Liver (tissue), 9 donors: Measurements from ENCODE around the gene ILF3. TPM values are rescaled to one million over a fixed set of nuclear protein-coding genes. Genes with fewer than 3 reads are reported as not detected.

Source experiments
- DNase-seq: peaks from one replicate; pipeline ENCODE4 v3.0.0-alpha.2; 2017; ENCODE audit warnings: low spot score
- H3K27ac ChIP-seq, 2 donors: one replicate each; pipeline ENCODE4 v1.7.0; 2013; ENCODE audit warnings: inconsistent platforms in 2 of 2, low read length in 2 of 2, control low read depth in 1 of 2, low read depth in 1 of 2, mild to moderate bottlenecking in 1 of 2
- H3K27me3 ChIP-seq, 4 donors: one replicate each; pipeline versions ENCODE4 v1.6.1 to v1.7.0; 2013; ENCODE audit warnings: low read length in 3 of 4, inconsistent platforms in 1 of 4, mild to moderate bottlenecking in 1 of 4, moderate library complexity in 1 of 4; ENCODE audit not compliant: control insufficient read depth in 4 of 4, insufficient read depth in 4 of 4
- H3K36me3 ChIP-seq, 4 donors: one replicate each; pipeline versions ENCODE4 v1.6.1 to v1.7.0; 2013; ENCODE audit warnings: low read length in 3 of 4, mild to moderate bottlenecking in 3 of 4, low read depth in 1 of 4, moderate library complexity in 1 of 4; ENCODE audit not compliant: control insufficient read depth in 4 of 4, insufficient read depth in 3 of 4
- H3K4me1 ChIP-seq, 4 donors: one replicate each; pipeline versions ENCODE4 v1.6.1 to v1.7.0; 2013; ENCODE audit warnings: low read length in 3 of 4, mild to moderate bottlenecking in 3 of 4, moderate library complexity in 1 of 4; ENCODE audit not compliant: control insufficient read depth in 4 of 4, insufficient read depth in 4 of 4
- H3K4me3 ChIP-seq, 3 donors: one replicate each; pipeline versions ENCODE4 v1.6.1 to v1.7.0; 2013; ENCODE audit warnings: low read length in 3 of 3, control low read depth in 1 of 3, low read depth in 1 of 3, mild to moderate bottlenecking in 1 of 3
- H3K9ac ChIP-seq, 2 donors: one replicate each; pipeline ENCODE4 v1.7.0; 2013; ENCODE audit warnings: low read length in 2 of 2, mild to moderate bottlenecking in 2 of 2, moderate library complexity in 2 of 2, control low read depth in 1 of 2, low read depth in 1 of 2
- H3K9me3 ChIP-seq, 4 donors: one replicate each; pipeline versions ENCODE4 v1.6.1 to v1.7.0; 2013; ENCODE audit warnings: low read length in 3 of 4; ENCODE audit not compliant: control insufficient read depth in 4 of 4
- HNF4A ChIP-seq, 2 donors: conservative IDR thresholded peaks; 2 replicates each; pipeline ENCODE4 v1.6.1; 2016; ENCODE audit warnings: antibody characterized with exemption in 2 of 2, mild to moderate bottlenecking in 2 of 2
- HNF4G ChIP-seq: IDR thresholded peaks from 2 replicates; pipeline ENCODE4 v1.6.1; 2016; ENCODE audit warnings: antibody characterized with exemption
- JUND ChIP-seq, 2 donors: IDR thresholded peaks; 2 replicates each; pipeline ENCODE4 v1.6.1; 2016; ENCODE audit warnings: antibody characterized with exemption in 2 of 2
- MAX ChIP-seq: IDR thresholded peaks from 2 replicates; pipeline ENCODE4 v1.6.1; 2016; ENCODE audit warnings: antibody characterized with exemption
- NR2F2 ChIP-seq: IDR thresholded peaks from 2 replicates; pipeline ENCODE4 v1.6.1; 2016; ENCODE audit warnings: antibody characterized with exemption
- RAD21 ChIP-seq, 2 donors: IDR thresholded peaks; 2 replicates each; pipeline ENCODE4 v1.6.1; 2016; ENCODE audit warnings: antibody characterized with exemption in 2 of 2, mild to moderate bottlenecking in 2 of 2
- SP1 ChIP-seq: IDR thresholded peaks from 2 replicates; pipeline ENCODE4 v1.6.1; 2018; ENCODE audit warnings: antibody characterized with exemption, mild to moderate bottlenecking
- TAF1 ChIP-seq: conservative IDR thresholded peaks from 2 replicates; pipeline ENCODE4 v1.6.1; 2016; ENCODE audit warnings: antibody characterized with exemption, mild to moderate bottlenecking
- WGBS: extraction: QIAGEN DNeasy Blood & Tissue Kit; methylation state at CpG from one replicate; pipeline ENCODE4 v1.1.7; 2013; 5-methylcytosine and 5-hydroxymethylcytosine counted together
- polyA plus RNA-seq, 2 donors: library from polyadenylated mRNA; stranded (reverse) in 1 of 2; unstranded in 1 of 2; fragments of 200-250 nt in 1 of 2; fragments of >200 nt in 1 of 2; fragmentation: Nextera tagmentation in 1 of 2; extraction: Ambion mirVana in 1 of 2; gene quantifications; one replicate each; pipeline versions ENCODE4 v1.2.1 to v1.2.3, GENCODE V29; 2013 to 2015
- total RNA-seq, 2 donors: library from RNA; depleted of rRNA; stranded (reverse); fragments of >200 nt; gene quantifications; one replicate each; pipeline ENCODE4 v1.2.3, GENCODE V29; 2014
- TF ChIP-seq, protein P1 (sequence below): IDR thresholded peaks from 2 replicates; pipeline ENCODE4 v1.6.1; 2016; ENCODE audit warnings: antibody characterized with exemption
- TF ChIP-seq, protein P2 (sequence below): fragments of 150-350 bp; IDR thresholded peaks from 2 replicates; pipeline ENCODE4 v1.5.1; 2017; ENCODE audit warnings: improper control_type of control experiment, low read depth, low read length; ENCODE audit not compliant: missing input control
- TF ChIP-seq, protein P3 (sequence below): IDR thresholded peaks from 2 replicates; pipeline ENCODE4 v1.6.1; 2016; ENCODE audit warnings: antibody characterized with exemption
- donor health status: healthy.
- donor health status: healthy.
- donor health status: healthy.
- donor health status: healthy.
- donor health status: healthy.

Gene ILF3
- total and polyA plus RNA-seq, 4 donors = 31.7 to 85.1 (median 42.9) TPM

- no peak overlapping the region for H3K9ac ChIP-seq
- peaks cover 0 to 7% (median 3%) of the 10 kb centered on the region in 4 donors for H3K4me1 ChIP-seq
- no peak overlapping the region for H3K4me3 ChIP-seq
- no peaks in the 10 kb centered on the region for H3K36me3 ChIP-seq
- no peak for DNase-seq
- no peak for TF ChIP-seq MAX
- no peak for TF ChIP-seq SP1
- no peak for TF ChIP-seq NR2F2
- no peak for TF ChIP-seq HNF4G
- TF ChIP-seq, protein P1, sequence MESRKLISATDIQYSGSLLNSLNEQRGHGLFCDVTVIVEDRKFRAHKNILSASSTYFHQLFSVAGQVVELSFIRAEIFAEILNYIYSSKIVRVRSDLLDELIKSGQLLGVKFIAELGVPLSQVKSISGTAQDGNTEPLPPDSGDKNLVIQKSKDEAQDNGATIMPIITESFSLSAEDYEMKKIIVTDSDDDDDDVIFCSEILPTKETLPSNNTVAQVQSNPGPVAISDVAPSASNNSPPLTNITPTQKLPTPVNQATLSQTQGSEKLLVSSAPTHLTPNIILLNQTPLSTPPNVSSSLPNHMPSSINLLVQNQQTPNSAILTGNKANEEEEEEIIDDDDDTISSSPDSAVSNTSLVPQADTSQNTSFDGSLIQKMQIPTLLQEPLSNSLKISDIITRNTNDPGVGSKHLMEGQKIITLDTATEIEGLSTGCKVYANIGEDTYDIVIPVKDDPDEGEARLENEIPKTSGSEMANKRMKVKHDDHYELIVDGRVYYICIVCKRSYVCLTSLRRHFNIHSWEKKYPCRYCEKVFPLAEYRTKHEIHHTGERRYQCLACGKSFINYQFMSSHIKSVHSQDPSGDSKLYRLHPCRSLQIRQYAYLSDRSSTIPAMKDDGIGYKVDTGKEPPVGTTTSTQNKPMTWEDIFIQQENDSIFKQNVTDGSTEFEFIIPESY = no peak
- TF ChIP-seq TAF1 = no peak
- 83% methylated on average over 10 of the region's 10 CpGs for WGBS
- no peaks in the 10 kb centered on the region for H3K9me3 ChIP-seq
- no peaks in the 10 kb centered on the region for H3K27me3 ChIP-seq
- H3K27ac ChIP-seq = no peak overlapping the region
These were observed 72.1 kb downstream of the ILF3 start for GRCh38 chr19:10726268-10726667.

DNA sequence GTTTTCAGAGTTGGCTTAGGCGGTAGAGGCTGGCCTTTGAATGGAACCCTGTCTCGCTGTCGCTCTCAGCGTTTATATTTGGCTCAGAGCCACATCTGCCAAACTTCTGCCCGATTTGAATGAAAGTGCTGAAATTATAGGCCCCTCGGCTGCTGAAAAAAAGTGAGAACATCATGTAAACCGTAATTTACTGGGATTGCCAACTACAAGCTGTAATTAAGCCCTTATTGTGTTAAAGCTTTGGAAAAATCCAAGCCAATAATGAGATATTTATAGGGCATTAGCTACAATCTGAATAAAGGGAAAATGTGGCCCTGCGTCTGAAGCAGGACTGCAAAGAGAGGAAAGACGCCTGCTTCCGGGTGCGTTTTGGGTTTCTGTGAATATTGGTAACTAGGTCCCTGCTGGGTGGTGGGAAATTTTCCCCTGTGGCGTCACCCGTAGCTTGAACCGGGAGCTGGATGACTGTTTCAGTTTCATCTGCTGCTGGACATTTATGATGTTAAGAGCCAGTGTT is 73.6 kb downstream of the ILF3 start:
- Histone ChIP-seq H3K27ac (no peak overlapping the region), H3K4me3 (no peak overlapping the region), H3K27me3 (no peaks in the 10 kb centered on the region), H3K36me3 (no peaks in the 10 kb centered on the region), H3K4me1 (peaks cover 0 to 7% (median 2%) of the 10 kb centered on the region in 4 donors), H3K9ac (no peak overlapping the region), H3K9me3 (no peaks in the 10 kb centered on the region)
- TF ChIP-seq, protein P2, sequence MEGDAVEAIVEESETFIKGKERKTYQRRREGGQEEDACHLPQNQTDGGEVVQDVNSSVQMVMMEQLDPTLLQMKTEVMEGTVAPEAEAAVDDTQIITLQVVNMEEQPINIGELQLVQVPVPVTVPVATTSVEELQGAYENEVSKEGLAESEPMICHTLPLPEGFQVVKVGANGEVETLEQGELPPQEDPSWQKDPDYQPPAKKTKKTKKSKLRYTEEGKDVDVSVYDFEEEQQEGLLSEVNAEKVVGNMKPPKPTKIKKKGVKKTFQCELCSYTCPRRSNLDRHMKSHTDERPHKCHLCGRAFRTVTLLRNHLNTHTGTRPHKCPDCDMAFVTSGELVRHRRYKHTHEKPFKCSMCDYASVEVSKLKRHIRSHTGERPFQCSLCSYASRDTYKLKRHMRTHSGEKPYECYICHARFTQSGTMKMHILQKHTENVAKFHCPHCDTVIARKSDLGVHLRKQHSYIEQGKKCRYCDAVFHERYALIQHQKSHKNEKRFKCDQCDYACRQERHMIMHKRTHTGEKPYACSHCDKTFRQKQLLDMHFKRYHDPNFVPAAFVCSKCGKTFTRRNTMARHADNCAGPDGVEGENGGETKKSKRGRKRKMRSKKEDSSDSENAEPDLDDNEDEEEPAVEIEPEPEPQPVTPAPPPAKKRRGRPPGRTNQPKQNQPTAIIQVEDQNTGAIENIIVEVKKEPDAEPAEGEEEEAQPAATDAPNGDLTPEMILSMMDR = no peak
- no peak for TF ChIP-seq JUND (IDR thresholded peaks at IDR 0.05)
- TF ChIP-seq, protein P3, sequence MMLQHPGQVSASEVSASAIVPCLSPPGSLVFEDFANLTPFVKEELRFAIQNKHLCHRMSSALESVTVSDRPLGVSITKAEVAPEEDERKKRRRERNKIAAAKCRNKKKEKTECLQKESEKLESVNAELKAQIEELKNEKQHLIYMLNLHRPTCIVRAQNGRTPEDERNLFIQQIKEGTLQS = no peak
- no peak for TF ChIP-seq HNF4A (conservative IDR thresholded peaks at IDR 0.05)
- no peak for TF ChIP-seq TAF1
- no peak for TF ChIP-seq HNF4G
- TF ChIP-seq MAX = no peak
- TF ChIP-seq NR2F2 = no peak
- TF ChIP-seq RAD21 (IDR thresholded peaks at IDR 0.05) = no peak
- TF ChIP-seq, protein P1 = no peak
- no peak for DNase-seq
- WGBS = 86% methylated on average over 14 of the region's 14 CpGs
